Measurements from ENCODE around the gene P2RY14.

DNA sequence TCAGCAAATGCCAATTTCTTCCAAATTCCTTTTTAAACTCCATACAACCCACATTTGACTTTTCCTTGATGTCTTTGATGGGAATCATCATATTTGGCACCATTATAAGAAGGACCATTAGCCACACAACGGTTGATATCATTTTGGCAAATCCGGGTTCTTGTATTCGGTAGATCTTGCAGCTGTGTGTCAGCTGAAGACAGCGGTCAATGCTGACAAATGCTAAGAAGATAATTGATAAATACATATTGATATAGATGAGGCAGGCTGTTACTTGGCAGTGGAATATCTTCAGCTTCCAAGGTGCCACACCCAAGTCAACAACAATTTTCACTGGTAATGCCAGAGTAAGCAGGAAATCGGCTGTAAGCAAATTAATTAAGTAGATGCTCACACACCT, 79.5 kb downstream of the P2RY14 start:
- TF ChIP-seq CTCF (IDR thresholded peaks at IDR 0.05) (no peak), EZH2 (IDR thresholded peaks at IDR 0.05) (no peak)

Data from neural progenitor cell (in vitro differentiated cells).